Lower lobe of right lung (tissue), 2 donors: ENCODE measurements around the gene SLC10A3. TPM values are rescaled to one million over a fixed set of nuclear protein-coding genes. Genes with fewer than 3 reads are reported as not detected.
A peak's percentile ranks its signal among the peaks of the same experiment; 100 is the strongest.

Experiments used
- ATAC-seq, 2 donors: fragments of 200-7000 bp; cut with Tn5 transposase; one replicate each; pipeline ENCODE4 v1.9.1; 2020 to 2022; ENCODE audit warnings: mild to moderate bottlenecking in 2 of 2, moderate library complexity in 2 of 2
- DNase-seq: peaks from one replicate; pipeline ENCODE4 v3.0.0-alpha.2; 2020
- H3K27ac ChIP-seq: fragments of 200-600 bp; one replicate; pipeline ENCODE4 v1.8.0; 2022
- H3K27me3 ChIP-seq: fragments of 200-600 bp; one replicate; pipeline ENCODE4 v1.8.0; 2022; ENCODE audit warnings: low read depth
- H3K36me3 ChIP-seq: fragments of 200-600 bp; one replicate; pipeline ENCODE4 v1.8.0; 2022; ENCODE audit warnings: mild to moderate bottlenecking
- H3K4me1 ChIP-seq: fragments of 200-600 bp; one replicate; pipeline ENCODE4 v1.8.0; 2022
- H3K4me3 ChIP-seq: fragments of 200-600 bp; one replicate; pipeline ENCODE4 v1.8.0; 2022; ENCODE audit warnings: mild to moderate bottlenecking
- H3K9me3 ChIP-seq: fragments of 200-600 bp; one replicate; pipeline ENCODE4 v1.8.0; 2022
- intact Hi-C: fragments of 100-400 bp; cut with DNase I; formaldehyde crosslinking; loops from one replicate; pipeline ENCODE4 v1.11.0; 2022
- total RNA-seq: library from RNA; stranded (reverse); fragmentation: NEBNext Ultra II Directional; extraction: Animal tissue kit (Norgen Biotek cat#: 25700); gene quantifications from one replicate; pipeline ENCODE4 v1.2.1, GENCODE V29; 2021
- TF ChIP-seq, protein P1 (sequence below): fragments of 200-600 bp; IDR thresholded peaks from one replicate; pipeline ENCODE4 v1.8.0; 2022; ENCODE audit warnings: antibody characterized with exemption, mild to moderate bottlenecking
- donor health status: DM: no; HTN: yes; CAD: no; lungs with severe emphysema.

Gene SLC10A3
- total RNA-seq, 1 donor from 2014 or later: 20.2 TPM

DNA sequence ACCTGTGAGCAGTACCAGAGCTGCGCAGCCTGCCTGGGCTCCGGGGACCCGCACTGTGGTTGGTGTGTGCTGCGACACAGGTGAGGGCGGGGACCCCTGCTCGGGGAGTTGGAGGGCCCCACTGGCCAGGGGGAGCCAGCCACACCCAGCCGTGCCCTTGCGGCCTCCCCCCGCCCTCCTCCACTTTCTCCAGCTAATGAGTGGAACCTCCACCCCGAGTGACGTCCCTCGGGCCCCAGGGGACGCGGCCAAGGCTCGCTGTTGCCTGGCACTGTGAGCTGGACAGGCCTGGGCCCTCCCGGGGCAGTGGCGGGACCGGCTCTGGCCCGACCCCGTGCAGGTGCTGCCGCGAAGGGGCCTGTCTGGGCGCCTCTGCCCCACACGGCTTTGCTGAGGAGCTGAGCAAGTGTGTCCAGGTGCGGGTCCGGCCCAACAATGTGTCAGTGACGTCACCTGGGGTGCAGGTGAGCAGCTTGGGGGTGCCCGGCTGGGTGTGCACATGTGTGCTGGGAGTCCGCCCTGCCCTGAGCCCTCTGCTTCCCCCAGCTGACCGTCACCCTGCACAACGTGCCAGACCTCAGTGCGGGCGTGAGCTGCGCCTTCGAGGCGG is 26.7 kb downstream of the SLC10A3 start:
- TF ChIP-seq, protein P1, sequence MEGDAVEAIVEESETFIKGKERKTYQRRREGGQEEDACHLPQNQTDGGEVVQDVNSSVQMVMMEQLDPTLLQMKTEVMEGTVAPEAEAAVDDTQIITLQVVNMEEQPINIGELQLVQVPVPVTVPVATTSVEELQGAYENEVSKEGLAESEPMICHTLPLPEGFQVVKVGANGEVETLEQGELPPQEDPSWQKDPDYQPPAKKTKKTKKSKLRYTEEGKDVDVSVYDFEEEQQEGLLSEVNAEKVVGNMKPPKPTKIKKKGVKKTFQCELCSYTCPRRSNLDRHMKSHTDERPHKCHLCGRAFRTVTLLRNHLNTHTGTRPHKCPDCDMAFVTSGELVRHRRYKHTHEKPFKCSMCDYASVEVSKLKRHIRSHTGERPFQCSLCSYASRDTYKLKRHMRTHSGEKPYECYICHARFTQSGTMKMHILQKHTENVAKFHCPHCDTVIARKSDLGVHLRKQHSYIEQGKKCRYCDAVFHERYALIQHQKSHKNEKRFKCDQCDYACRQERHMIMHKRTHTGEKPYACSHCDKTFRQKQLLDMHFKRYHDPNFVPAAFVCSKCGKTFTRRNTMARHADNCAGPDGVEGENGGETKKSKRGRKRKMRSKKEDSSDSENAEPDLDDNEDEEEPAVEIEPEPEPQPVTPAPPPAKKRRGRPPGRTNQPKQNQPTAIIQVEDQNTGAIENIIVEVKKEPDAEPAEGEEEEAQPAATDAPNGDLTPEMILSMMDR: no peak
- Histone ChIP-seq H3K4me3 (no peak overlapping the region), H3K36me3 (peaks cover 50% of the 10 kb centered on the region), H3K4me1 (no peaks in the 10 kb centered on the region), H3K27ac (no peak overlapping the region), H3K27me3 (no peaks in the 10 kb centered on the region), H3K9me3 (no peaks in the 10 kb centered on the region)
- DNase-seq: no peak
- intact Hi-C loops: no loop called here
- no peak for ATAC-seq

DNA sequence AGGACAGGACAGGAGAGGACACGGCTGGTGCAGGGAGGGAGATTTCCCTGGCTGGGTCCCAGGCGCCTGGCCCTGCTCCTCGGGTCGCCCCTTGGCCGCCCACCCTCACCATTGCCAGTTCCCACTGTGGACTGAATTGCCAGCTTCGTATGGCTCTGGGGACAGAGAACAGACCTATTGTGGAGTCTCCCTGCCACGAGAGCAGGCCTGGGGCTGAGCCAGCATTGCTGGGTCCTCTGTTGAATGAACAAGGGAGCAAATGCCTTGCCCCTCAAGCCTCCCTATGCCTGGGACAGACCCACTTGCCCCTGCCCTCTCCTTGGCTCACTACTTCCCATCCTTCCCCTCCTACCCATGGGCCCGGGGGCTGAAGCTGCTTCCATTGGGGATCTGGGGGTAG is 28.0 kb downstream of the SLC10A3 start:
- H3K4me1 ChIP-seq: no peaks in the 10 kb centered on the region
- TF ChIP-seq, protein P1: no peak
- H3K36me3 ChIP-seq: peaks cover 37% of the 10 kb centered on the region
- DNase-seq (no peak), ATAC-seq (no peak)
- intact Hi-C loops: no loop called here
- H3K27ac ChIP-seq: no peak overlapping the region
- no peak overlapping the region for H3K4me3 ChIP-seq
- H3K27me3 ChIP-seq: no peaks in the 10 kb centered on the region
- H3K9me3 ChIP-seq: no peaks in the 10 kb centered on the region

DNA sequence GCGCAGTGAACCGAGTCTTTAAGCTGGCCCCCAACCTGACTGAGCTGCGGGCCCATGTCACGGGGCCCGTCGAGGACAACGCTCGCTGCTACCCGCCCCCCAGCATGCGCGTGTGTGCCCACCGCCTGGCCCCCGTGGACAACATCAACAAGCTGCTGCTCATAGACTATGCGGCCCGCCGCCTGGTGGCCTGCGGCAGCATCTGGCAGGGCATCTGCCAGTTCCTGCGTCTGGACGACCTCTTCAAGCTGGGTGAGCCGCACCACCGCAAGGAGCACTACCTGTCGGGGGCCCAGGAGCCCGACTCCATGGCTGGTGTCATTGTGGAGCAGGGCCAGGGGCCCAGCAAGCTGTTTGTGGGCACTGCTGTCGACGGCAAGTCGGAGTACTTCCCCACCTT is 30.1 kb downstream of the SLC10A3 start:
- no peak overlapping the region for H3K4me3 ChIP-seq
- no peak for DNase-seq
- intact Hi-C loops: no loop called here
- H3K27me3 ChIP-seq: no peaks in the 10 kb centered on the region
- H3K27ac ChIP-seq: no peak overlapping the region
- no peaks in the 10 kb centered on the region for H3K4me1 ChIP-seq
- no peaks in the 10 kb centered on the region for H3K9me3 ChIP-seq
- peaks cover 24% of the 10 kb centered on the region for H3K36me3 ChIP-seq
- TF ChIP-seq, protein P1: no peak
- ATAC-seq: no peak

DNA sequence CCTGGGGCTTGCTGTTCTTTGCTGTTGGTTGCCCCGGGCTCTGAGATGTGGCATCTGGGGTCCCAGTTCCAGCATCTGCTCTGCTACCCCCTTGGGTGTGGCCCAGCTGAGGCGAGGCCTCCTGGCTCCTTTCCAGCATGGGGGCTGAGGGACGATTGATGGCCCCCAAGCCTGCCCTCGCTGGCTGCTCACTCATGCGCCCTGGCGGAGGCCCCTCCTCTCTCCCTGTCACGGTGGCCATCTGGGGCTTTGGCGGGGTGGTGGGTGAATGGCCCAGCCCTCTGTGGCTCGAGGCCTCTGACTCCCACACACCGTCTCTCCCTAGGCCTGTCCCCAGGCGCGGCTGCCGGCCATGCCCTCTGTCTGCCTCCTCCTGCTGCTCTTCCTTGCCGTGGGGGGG is 30.6 kb downstream of the SLC10A3 start:
- intact Hi-C loops: no loop called here
- no peaks in the 10 kb centered on the region for H3K27me3 ChIP-seq
- no peak for DNase-seq
- H3K9me3 ChIP-seq: no peaks in the 10 kb centered on the region
- peak overlapping the region; percentile 68 for H3K4me3 ChIP-seq
- no peaks in the 10 kb centered on the region for H3K4me1 ChIP-seq
- H3K27ac ChIP-seq: no peak overlapping the region
- ATAC-seq: no peak
- peaks cover 23% of the 10 kb centered on the region for H3K36me3 ChIP-seq
- TF ChIP-seq, protein P1: no peak

DNA sequence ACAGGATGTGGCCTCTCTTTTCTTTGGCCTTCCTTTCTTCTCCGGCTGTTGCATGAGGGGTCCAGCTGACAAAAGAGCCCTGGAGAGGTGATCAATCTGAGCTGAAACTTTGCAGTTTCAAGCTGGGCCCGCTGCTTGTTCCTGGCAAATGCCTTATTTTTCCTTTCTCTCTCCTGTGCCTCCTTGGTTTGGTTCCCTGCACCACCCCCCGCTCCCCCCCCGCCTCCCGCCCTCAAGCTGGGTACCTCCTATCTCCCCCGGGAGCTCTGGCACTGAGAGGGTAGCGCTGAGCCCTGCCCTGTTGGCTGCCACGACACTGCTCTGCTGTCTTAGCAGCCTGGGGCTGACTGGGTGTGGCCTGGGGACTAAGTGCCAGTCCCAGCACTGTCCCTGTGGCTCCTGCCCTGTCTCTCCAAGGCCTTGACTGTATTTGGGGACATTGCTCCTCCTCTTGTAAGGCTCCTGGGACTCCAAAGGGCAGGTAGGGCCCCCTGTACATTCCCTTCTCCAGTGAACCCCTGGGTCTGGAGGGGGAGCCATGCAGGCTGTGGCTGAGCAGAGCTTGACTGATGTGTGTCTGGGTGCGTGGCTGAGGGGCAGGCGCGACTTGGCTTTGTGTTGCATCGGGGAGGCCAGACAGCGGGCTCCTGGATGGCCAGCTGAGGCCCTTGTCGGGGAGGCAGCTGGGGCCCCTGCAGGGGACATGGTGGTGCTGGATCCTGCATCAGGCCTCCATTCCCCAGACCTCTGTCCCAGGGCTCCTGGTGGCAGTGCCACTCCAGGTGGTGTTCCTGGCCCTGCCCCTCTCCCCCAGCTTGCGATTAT is 31.3 kb downstream of the SLC10A3 start:
- TF ChIP-seq, protein P1: no peak
- H3K27ac ChIP-seq: peak overlapping the region; percentile 56
- H3K36me3 ChIP-seq: peaks cover 17% of the 10 kb centered on the region
- intact Hi-C loops: no loop called here
- no peaks in the 10 kb centered on the region for H3K27me3 ChIP-seq
- ATAC-seq: peak; percentile 72 to 77
- DNase-seq: peak; percentile 55
- H3K9me3 ChIP-seq: no peaks in the 10 kb centered on the region
- no peaks in the 10 kb centered on the region for H3K4me1 ChIP-seq
- H3K4me3 ChIP-seq: peak overlapping the region; percentile 68
